Hepatic stellate cell (primary cell): ENCODE results near the gene CLEC3B.
"Not testable (repeated sequence)": the region's sequence is repeated elsewhere in the genome, so short reads cannot be mapped to it uniquely, and the experiment has no call there.

Experiments used
- DNase-seq: peaks from one replicate; pipeline ENCODE4 v3.0.0; 2011; ENCODE audit warnings: low spot score

The CLEC3B gene

DNA sequence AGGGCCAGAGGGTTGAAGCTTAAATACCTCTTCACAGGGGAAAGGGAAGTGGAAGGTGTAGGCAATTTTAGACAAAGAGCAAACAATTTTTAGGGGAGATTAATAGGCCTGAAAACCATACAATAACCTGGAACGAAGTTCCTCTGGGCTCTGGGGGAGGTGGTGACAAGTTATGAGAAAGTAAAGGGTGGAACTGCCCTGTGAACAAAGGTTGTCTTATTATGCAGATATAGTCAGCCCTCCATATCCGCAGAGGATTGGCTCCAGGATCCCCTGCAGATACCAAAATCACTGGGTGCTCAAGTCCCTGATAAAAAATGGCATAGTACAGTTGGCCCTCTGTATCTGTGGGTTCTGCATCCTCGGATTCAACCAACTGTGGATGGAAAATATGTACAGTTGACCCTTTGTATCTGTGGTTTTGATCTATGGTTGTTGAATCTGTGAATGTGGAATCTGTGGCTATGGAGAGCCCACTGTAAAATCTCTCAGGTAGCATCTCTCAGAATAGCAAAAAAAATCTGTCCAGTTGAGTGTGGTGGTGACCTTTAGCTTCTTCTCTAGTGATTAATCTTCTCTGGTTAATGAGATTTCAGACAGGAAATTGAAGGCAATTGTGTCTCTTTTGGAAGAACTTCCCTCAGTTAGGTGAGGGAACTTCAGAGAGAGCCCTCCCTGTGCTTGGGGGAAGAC, 40.2 kb downstream of the CLEC3B start:
- no peak for DNase-seq

GRCh38 chr3:45067486-45067885, 41.4 kb downstream of the CLEC3B start:
- DNase-seq, result no peak

DNA sequence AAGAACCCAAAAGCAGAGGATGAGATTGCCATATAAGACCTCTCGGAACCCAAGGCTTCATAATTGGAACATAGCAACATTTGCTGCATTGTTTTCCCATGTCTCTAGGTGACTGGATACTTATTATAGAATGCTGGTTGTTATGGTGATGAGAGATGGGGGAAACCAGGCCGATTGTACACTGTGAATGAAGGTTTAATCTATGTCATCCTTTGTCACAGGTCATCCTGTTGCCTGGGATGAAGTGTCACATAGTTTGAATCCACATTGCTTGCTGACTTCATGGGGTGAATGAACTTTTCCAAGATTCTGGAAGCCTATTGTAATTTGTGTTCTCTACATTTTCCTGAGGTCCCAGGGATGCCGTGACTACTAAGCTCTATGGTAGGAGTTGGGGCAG, 41.8 kb downstream of the CLEC3B start:
- DNase-seq, result no peak

DNA sequence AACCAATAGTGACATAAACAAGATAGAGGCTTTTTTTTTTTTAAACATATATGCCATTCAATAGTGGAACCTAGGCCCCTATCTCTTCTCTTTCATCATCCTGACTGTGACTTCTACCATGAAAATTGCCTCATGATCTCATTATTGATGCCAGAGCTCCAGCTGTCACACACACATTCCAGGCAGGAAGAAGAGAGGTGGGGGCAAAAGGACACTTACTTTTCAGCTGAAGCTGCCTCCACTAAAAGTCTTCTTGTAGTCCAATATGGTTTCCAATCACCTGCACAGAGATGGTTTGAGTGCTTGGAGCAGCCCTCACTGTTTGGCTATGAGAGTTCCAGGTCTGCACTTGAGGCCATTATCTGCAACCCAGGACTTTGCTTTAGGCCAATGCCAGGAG, 45.0 kb downstream of the CLEC3B start:
- no peak for DNase-seq

- DNase-seq, result no peak
Observed at GRCh38 chr3:45075821-45076625, 49.9 kb downstream of the CLEC3B start.

GRCh38 chr3:45078256-45078655, 52.2 kb downstream of the CLEC3B start:
- DNase-seq, result not testable (repeated sequence)

DNA sequence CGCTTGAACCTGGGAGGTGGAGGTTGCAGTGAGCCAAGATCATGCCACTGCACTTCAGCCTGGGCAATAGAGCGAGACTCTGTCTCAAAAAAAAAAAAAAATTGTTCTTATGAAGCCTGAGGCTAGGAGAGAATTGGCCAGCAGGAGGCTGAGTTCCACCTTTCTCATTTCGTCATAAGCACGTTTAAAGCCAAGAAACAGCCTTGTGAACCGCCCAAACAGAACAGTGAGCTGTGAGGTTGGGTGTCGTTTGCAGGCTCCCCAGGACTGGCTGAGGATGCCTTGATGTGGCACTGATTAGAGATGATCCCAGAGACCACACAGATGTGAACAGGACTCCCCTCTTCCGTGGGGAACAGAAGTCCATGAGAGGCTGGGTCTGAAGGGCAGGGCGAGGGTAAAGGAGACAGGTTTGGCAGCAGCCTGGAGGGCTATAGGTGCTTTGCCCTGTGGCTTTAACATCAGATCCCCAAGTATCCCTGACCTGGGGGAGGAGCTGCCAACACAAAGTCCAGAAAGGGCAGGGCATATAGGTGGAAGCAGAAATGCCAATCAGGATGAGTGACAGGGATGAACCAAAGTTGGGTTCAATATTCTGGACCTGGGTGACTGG, 52.9 kb downstream of the CLEC3B start:
- DNase-seq, result no peak

- DNase-seq, result no peak
Observed at GRCh38 chr3:45079715-45080114, 53.6 kb downstream of the CLEC3B start.

- DNase-seq, result no peak
Observed at GRCh38 chr3:45080824-45081223, 54.7 kb downstream of the CLEC3B start.

- no peak for DNase-seq
Observed at GRCh38 chr3:45081506-45082141, 55.5 kb downstream of the CLEC3B start.

DNA sequence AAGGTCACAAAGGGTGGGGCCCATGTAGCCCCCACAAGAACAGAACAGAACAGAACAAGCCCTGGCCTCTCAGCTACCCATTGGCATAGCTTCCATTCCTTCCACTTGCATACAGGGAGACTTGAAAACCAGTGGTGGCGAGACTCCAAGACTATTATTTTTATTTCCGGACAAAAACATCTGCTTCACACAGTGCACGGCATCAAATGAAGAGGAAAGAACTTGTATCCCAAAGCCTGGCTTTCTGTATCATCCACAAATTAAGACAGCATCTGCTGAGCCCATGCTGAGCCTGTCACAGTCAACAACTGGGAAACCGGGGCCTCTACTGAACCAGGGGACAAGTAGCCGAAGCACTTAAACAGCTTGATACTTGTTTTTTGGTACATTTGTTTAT, 56.0 kb downstream of the CLEC3B start:
- DNase-seq, result no peak

DNA sequence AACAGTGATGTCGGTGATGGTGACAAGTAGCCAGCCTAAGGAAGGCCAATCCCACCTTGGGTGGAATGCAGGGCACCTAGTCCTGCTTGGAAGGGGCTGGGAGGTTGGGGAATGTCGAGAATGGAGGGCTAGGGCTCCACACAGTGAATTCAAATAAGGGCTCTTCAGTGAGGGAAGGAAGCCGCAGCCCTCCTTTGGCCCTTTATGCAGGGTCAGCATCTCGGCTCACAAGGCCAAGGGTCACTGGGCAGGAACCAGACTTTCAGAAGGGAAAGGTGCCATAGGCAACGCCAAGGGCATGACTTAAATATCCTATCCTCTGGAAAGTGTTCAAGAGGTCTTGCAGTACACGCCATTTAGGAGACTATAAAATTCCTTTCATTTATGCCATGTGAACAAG, 56.9 kb downstream of the CLEC3B start:
- no peak for DNase-seq

DNA sequence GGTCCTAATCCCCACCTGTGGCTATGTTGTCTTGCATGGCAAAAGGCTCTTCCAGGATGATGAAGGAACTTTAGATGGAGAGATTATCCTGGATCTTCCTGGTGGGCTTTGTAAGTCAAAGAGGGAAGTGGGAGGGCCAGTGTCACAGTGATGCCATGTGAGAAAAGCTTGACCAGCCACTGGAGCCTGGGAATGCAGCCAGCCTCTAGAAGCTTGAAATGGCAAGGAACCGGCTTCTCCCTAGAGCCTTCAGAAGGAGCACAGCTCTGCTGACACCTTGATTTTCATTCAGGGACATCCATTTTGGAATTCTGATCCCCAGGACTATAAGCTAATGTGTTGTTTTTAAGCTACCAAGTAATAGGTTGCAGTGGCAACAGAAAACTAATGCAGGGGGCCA, 58.3 kb downstream of the CLEC3B start:
- no peak for DNase-seq

DNA sequence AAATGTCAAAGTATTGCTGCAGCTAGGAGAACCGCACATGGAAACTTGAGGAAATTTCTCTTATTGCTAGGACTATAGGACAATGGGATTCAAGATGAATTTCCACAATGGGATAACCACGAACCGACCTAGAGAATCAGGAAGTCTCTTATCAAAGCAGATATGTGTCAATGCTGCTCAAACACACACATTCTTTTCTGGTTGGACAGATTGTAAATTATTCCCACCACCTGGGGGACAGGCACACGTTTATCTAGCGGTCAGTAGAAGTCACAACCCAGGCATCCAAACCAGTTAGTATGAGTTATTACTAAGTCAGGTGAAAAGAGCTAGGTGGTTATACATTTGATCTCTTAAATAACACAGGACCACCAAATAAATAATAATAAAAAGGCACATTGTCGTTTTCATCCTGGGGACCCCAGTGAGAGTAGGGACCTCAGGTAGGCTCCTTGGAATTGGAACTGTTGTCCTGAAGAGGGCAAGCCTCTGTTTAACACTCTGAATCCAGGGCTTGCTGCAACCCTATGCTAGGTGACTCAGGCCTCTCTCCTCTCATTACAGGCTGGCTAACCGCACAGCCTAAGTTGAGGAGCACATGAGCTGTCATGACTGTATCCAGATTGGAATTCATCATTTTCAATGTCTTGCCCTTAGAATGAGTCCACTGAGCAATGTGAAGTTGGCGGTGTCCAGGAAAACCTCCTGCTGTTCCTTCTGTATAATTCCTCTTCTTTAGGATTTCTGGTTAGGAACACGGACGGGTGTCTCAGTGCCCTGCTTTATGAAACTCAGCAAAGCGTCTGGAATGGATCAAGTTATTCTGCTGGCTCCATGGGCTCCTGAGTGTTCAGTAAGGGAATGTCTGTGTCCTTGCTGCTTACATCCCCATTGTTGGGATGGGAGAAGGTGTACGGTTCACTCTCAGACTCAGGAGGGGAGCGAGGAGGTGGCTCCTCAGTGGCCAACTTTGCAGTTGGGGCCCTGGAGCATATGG, 59.0 kb downstream of the CLEC3B start:
- DNase-seq, result peak; percentile 85
